GM18951 (cell line): ENCODE measurements around the gene ERICH2.
"Not testable (repeated sequence)": the region's sequence is repeated elsewhere in the genome, so short reads cannot be mapped to it uniquely, and the experiment has no call there.

ENCODE experiments used
- POLR2A ChIP-seq: IDR thresholded peaks from 4 replicates; pipeline ENCODE4 v1.6.1; 2011; ENCODE audit warnings: mild to moderate bottlenecking; ENCODE audit not compliant: insufficient read length, insufficient read depth; ENCODE audit errors: extremely low read depth
- in situ Hi-C: fragments of 300-500 bp; cut with MboI; formaldehyde crosslinking; loops from one replicate; pipeline ENCODE4 v1.12.0; 2022; ENCODE audit warnings: low sequenced_read_pairs, mixed read lengths, inconsistent platforms; ENCODE audit not compliant: unreplicated experiment

ERICH2 gene

GRCh38 chr2:170770008-170770605 lies at the start of gene ERICH2:
Gene ERICH2, plus strand, starts transcription at chr2:170770378. Its CDS starts 304 bp downstream, at chr2:170770682.
- TF ChIP-seq POLR2A: no peak
- in situ Hi-C loops: no loop called here

GRCh38 chr2:170721678-170722077 lies 48.5 kb upstream of the ERICH2 start:
- in situ Hi-C loops: no loop called here
- TF ChIP-seq POLR2A: no peak

GRCh38 chr2:170722301-170722700 lies 47.9 kb upstream of the ERICH2 start:
- in situ Hi-C loops: no loop called here
- TF ChIP-seq POLR2A: no peak

- no peak for TF ChIP-seq POLR2A
- in situ Hi-C loops: no loop called here
Measured at GRCh38 chr2:170723446-170723958, 46.7 kb upstream of the ERICH2 start.

- in situ Hi-C loops: no loop called here
- no peak for TF ChIP-seq POLR2A
Measured at GRCh38 chr2:170733798-170734600, 36.2 kb upstream of the ERICH2 start.

GRCh38 chr2:170734601-170735000 lies 35.6 kb upstream of the ERICH2 start:
- in situ Hi-C loops: not testable (repeated sequence)

GRCh38 chr2:170736628-170737027 lies 33.5 kb upstream of the ERICH2 start:
- TF ChIP-seq POLR2A: no peak
- in situ Hi-C loops: no loop called here

- TF ChIP-seq POLR2A: no peak
Measured at GRCh38 chr2:170737406-170737805, 32.8 kb upstream of the ERICH2 start.

GRCh38 chr2:170737821-170738220 lies 32.4 kb upstream of the ERICH2 start:
- no peak for TF ChIP-seq POLR2A
- in situ Hi-C loops: no loop called here

More at GRCh38 chr2:170737406-170737805, 32.8 kb upstream of the ERICH2 start:
- in situ Hi-C loops: no loop called here

GRCh38 chr2:170739048-170739447 lies 31.1 kb upstream of the ERICH2 start:
- TF ChIP-seq POLR2A: no peak
- in situ Hi-C loops: no loop called here

- in situ Hi-C loops: no loop called here
- no peak for TF ChIP-seq POLR2A
Measured at GRCh38 chr2:170739507-170740046, 30.6 kb upstream of the ERICH2 start.

- in situ Hi-C loops: no loop called here
- TF ChIP-seq POLR2A: no peak
Measured at GRCh38 chr2:170740660-170741059, 29.5 kb upstream of the ERICH2 start.

GRCh38 chr2:170742000-170742399 lies 28.2 kb upstream of the ERICH2 start:
- in situ Hi-C loops: no loop called here
- no peak for TF ChIP-seq POLR2A
